Measurements from ENCODE around the gene KPNA4.
"Not testable (repeated sequence)": the region's sequence is repeated elsewhere in the genome, so short reads cannot be mapped to it uniquely, and the experiment has no call there.

The KPNA4 gene

DNA sequence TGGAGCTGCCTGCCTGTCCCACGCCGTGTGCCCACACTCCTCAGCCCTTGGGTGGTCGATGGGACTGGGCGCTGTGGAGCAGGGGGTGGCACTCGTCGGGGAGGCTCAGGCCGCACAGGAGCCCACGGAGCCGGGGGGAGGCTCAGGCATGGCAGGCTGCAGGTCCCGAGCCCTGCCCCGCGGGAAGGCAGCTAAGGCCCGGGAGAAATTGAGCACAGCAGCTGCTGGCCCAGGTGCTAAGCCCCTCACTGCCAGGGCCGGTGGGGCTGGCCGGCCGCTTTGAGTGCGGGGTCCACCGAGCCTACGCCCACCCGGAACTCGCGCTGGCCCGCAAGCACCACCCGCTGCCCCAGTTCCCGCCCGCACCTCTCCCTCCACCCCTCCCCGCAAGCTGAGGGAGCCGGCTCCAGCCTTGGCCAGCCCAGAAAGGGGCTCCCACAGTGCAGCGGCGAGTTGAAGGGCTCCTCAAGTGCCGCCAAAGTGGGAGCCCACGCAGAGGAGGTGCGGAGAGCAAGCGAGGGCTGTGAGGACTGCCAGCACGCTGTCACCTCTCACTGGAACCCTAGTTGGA is 8.7 kb upstream of the KPNA4 start:
- not testable (repeated sequence) for DNase-seq (ENCODE audit: low read depth)

DNA sequence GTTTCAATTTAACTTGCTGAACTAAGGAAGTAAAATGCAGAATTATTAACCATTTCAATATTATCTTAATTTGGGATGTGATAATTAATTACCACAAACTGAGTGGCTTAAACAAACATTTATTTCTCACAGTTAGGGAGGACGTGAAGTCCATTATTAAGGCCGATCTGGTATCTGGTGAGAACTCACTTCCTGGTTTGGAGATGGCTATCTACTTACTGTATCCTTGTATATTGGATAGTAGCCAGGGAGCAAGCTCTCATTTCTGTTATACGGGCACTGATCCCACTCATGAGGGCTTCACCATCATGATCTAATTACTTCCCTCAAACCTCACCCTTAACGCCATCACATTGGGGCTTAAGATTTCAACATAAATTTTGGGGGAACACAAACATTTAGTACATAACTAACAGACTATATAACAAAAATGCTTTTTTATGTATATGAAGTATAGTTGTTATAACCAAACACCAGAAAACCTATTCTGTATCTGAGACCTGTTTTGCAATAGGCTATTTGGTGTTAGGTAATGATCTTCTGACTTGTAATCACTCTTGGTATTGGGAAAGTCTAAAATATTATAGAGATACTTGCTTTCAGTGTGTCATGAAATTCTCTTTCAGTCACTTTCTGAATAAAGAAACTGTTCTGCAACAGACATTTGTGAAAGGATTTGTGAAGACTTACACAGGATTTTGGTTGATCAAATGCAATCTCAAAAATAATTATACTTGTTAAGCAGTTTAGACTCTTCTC is 4.7 kb upstream of the KPNA4 start:
- no peak for DNase-seq (ENCODE audit: low read depth)

DNA sequence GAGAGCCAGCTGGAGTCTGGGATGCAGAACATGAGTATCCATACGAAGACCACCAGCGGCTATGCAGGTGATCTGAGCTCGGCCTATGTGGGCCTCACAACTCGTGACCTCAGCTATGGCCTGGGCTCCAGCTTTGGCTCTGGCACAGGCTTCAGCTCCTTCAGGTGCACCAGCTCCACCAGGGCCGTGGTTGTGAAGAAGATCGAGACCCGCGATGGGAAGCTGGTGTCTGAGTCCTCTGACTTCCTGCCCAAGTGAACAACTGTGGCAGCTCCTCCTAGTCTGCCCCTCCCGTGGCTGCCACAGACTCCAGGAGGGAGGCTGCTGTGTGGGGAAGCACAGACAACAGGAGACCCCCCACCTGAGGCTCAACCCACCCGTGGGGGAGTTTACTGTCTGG is 3.6 kb upstream of the KPNA4 start:
- DNase-seq (ENCODE audit: low read depth) = no peak

DNA sequence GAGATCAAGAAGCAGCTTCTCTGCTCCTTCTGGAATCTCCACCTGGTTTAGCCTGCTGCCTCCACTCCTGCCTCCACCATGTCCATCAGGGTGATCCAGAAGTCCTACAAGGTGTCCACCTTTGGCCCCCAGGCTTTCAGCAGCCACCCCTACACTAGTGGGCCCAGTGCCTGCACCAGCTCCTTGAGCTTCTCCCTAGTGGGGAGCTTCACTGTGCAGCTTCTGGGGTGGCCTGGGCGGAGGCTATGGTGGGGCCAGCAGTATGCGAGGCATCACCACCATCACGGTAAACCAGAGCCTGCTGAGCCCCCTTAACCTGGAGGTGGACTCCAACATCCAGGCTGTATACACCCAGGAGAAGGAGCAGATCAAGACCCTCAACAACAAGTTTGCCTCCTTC is 2.4 kb upstream of the KPNA4 start:
- DNase-seq (ENCODE audit: low read depth) = no peak

DNA sequence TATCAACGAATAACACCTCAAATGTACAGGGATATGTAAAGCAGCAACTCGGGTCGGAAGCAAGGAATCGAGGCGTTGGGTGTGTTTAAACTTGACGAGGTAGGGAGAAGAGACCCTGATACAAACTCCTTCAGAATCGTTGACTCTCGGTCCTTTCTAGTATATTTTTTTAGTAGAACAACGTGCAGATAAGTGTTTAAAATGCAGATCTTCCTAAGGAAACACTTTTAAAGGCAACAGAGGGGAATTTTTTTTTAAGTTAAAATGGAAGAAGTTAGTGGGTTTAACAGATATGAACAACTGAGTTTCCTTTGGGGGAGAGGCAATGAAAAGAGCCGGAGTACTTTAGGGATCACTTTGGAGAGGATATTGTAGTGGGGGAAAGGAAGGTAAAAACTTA is 1.1 kb upstream of the KPNA4 start:
- no peak for DNase-seq (ENCODE audit: low read depth)

DNA sequence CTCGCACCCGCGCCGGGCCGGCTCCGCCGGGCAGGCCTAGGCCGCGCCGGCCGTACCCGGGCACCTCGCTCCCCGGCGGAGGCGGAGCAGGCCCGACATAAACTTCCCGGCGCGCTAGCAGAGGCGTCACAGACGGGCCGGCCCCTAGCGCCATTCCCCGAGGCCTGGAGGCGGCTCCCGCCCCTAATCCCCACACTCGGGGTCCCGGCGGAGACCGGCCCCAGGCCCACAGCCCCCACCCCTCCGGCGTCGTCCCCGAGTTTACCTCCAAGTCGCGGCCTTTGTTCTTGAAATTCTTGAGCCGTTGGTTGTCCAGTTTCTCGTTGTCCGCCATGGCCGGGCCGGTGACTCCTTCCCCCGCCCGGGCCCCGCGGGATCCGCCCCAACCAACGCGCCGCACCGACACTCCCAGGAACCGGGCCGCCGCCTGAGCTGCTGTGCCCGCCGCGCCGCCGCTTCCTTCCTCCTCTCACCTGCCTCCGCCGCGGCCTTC is 376 bp downstream of the KPNA4 start:
- DNase-seq (ENCODE audit: low read depth) = no peak

DNA sequence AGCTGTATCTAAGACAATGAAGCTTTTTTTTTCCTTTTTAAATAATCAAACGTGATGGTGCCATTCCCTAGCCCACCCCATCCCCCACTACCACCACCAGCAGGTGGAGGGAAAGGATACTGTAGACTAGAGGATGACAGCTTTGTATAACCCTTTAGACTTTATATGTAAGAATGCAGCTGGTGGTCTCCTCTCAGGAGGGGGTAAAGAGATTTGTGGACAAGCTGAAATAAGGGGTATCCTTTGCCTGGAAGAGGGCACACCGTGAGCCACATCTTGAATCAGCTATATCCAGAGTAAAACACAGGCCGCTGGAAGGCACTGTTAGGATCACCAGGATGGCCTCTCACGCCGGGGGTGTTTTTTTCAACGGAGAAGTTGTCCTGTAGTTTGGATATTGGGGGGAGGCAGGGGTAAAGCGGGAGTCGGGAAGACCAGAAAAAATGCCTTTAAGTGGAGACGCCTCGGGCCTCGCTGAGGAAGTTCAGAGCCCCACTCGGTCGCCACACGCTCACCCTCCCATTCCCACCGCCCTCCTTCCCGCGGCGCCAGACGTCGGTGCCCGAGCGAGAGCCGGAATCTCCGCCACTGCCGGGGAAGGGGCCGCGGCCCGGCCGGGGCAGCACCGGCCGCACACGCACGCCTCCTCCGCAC is 986 bp downstream of the KPNA4 start:
- no peak for DNase-seq (ENCODE audit: low read depth)

DNA sequence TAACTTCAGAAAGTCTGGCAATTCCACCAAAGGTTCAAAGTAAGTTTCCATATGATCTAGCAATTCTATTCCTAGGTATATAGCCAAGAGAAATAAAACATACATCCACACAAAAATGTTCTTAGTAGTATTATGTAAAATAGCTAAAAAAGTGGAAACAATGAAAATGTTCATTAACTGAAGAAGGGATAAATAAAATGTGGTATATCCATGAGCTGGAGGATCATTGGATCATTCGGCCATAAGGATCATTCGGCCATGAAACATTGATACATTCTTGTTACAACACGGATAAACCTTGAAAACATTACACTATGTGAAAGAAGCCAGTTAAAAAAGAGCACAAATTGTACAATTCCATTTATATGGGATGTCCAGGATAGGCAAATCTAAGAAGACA is 2.4 kb downstream of the KPNA4 start:
- no peak for DNase-seq (ENCODE audit: low read depth)

DNA sequence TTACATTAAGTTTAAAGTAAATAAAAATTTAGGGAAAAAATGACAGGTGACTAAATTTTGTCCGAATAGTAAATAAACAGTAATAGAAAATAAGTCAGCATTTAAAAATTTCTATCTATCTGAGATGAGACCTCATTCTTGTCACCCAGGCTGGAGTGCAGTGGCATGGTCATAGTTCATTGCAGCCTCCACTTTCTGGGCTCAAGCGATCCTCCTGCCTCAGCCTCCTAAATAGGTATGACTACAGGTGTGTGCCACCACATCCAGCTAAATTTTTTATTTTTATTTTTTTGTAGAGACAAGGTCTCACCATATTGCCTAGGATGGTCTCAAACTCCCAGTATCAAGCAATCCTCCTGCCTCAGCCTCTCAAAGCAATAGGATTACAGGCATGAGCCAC is 7.8 kb downstream of the KPNA4 start:
- no peak for DNase-seq (ENCODE audit: low read depth)

DNA sequence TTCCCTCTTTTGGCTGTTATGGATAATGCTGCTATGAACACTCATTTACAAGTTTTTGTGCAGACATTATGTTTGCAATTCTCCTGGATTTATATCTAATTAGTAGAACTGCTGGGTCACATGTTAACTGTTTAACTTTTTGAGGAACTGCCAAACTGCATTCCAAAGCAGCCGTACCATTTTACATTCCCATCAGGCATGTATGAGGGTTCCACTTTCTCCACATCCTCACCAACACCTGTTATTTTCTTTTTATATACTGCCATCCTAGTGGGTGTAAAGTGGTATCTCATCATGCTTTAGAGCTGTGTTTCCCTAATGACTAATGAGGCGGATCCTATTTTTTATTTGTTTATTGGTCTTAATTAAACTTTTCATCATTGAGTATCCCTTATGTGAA is 9.2 kb downstream of the KPNA4 start:
- no peak for DNase-seq (ENCODE audit: low read depth)

DNA sequence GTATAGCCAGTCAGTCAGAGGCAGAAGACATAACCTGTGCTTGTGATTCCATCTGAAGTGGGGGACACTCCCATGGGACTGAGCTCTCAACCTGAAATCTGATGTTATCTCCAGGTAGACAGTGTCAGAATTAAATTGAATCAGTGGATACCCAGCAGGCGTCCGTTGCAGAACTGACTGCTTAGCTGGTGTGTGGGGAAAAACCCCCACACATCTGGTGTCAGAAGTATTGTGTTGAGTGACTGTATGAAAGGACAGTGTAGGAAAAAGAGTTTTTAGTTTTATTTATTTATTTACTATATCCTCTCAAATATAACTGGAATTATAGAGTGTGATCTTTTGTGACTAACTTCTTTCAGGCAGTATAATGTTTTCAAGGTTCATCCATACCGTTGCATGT is 10.4 kb downstream of the KPNA4 start:
- no peak for DNase-seq (ENCODE audit: low read depth)

DNA sequence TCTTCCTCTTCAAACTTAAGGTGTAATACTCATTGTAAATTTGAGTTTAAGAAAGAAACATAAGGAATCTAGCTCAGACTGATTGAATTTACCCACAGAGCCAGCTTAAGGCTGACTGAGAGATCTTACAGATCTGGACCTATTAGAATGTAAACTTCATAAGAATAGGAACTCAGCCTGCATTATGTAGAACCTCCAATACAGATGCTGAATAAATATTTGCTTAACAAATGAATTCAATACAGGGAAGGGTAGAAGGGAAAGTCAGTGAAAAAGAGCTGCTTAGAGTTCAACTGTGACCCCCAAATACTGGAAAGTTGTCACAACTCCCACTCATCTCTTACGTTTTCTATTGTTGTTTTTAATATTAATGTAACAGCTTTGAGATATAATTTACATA is 11.5 kb downstream of the KPNA4 start:
- no peak for DNase-seq (ENCODE audit: low read depth)

DNA sequence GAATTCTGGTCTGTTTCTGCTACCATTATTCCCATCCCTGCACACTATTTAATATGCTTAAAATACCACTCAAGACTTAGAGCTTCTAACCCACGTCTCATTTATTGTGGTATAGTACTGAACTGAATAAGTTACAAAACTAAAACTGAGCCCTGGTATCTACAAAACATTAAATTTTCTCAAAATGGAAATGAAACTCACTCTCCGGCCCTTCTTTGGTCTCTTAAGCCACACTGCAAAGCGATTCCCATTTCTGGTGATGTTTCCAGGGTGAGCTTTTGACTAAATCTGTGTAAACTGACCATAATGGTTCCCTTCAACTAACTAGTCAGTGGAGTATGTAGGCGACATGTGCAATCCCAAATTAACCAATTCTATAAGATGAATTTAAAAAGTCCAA is 18.6 kb downstream of the KPNA4 start:
- DNase-seq (ENCODE audit: low read depth) = no peak

DNA sequence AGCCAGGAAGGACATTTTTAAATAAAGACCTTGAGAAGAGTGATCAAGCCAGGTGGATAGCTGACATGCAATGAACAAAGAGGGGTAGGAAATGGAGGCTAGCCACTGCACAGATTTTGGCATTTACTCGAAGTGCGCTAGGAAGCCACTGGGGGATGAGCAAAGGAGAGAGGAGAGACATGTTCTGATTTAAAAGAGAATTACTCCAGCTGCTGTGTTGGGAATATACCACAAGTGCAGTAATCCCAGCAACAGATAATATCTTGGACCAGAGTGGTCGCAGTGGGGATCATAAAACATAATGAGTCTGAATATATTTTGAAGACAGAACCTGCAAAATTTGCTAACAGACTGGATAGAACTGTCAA is 19.9 kb downstream of the KPNA4 start:
- no peak for DNase-seq (ENCODE audit: low read depth)

DNA sequence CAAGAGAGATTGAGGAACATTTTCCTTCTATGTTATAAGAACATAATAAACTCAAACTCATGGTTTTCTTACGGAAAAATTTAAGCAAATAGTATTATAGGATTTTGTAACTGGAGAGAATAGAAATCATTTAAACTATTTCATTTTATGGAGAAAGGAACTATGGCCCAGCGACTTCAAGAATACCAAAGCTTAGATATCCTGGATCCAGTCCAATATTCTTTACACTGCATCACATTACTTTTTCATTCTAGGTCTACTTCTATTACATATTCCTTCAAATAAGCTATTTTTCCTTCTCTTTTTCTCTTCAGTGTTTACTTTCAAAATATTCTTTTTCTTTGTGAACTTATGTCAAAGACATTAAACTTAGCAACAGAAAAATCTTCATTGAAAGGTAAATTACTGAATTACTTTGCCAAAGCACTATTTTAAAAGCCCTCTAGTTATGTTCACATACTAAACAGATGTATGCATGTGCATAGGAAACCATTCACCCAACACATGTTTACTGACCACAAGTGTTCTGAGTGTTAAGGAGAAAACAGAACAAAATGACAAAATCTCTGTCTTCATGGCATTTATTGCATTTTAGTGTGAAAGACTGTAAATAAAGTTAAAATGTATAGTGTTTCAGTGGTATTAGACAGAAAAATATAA is 20.4 kb downstream of the KPNA4 start:
- DNase-seq (ENCODE audit: low read depth) = no peak

DNA sequence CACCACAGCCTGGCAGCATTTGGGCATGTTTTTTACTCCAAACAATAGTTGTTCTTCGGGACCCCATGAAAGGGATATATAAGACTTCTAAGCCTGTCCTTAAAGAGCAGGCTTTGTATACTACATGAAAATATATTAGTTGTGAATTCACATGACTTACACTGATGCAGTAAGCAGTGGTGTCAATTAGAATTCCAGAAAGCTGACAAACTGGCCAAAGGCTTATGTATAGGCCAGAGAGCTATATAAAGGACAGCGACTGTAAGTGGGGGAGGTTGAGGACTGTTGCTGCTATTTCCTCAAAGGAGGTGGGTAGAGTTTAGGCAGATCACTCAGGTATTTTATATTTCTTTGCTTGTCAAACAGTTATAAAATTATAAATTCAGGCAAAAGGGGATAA is 24.8 kb downstream of the KPNA4 start:
- DNase-seq (ENCODE audit: low read depth) = no peak

DNA sequence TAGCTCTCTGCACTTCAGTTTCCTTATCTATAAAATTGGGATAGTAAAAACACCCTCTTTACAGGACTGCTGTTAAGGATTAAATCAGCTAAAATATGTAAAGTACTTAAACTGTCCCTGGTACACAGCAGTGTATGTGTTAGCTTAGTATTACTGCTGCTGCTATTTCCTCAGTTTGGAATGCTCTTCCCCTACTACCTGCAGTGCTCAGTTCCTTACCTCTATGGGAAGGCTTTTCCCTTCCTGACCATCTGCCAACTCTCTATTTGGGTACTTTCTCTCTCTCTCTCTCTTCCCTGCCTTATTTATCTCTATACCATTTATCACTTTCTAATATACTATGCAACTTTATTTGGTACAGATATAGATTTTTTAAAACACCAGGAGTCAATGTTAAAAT is 26.5 kb downstream of the KPNA4 start:
- DNase-seq (ENCODE audit: low read depth) = no peak

DNA sequence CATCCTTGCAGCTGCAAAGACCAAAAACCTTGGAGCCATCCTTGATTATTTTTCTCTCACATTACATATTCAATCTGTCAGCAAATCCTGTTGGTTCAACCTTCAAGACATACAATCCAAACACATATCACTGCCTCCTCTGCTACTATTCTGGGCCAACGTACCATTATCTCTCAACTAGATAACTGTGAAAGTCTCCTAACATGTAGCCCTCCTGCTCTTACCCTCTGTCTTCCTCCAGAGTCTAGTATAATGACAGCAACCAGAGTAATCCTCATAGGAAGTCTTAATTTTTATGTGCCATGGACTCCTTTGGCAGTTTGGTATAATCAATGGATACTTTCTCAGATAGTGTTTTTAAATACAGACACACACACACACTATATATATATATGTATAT is 27.6 kb downstream of the KPNA4 start:
- DNase-seq (ENCODE audit: low read depth) = no peak

DNA sequence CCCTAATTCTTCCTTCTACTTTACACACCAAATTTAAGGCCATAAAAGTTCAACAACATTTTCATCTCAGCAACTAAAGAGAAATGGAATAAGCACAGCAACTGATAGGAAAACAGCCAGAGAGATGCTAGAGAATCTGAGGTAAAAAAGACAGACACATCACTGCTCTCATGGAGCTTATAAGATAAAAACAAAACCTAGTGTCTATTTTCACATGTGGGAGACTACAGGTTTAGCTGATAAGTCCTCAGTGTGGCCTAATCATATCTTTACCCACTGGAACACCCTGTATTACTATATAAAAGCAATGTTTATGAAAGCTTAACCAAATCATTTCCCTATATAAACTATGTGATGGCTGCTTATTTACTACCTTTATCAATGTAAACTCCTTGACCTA is 33.0 kb downstream of the KPNA4 start:
- DNase-seq (ENCODE audit: low read depth) = no peak

DNA sequence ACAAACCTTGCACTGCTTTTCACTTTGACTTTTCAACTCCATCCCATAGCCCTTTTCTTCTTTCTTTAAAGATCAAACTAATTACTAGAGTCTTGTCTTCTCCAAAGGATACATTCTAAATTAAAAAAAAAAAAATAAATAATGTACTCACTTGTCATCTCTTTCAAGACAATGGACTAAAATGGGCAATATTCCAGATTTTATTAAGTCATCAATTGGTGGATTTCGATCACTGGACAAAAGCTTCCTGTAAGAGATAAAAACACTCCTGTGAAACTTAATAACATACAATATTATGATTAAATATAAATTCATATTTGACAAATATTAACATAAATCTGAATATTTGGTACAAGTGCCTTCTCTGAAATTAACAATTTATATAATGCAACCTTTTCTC is 34.1 kb downstream of the KPNA4 start:
- no peak for DNase-seq (ENCODE audit: low read depth)

DNA sequence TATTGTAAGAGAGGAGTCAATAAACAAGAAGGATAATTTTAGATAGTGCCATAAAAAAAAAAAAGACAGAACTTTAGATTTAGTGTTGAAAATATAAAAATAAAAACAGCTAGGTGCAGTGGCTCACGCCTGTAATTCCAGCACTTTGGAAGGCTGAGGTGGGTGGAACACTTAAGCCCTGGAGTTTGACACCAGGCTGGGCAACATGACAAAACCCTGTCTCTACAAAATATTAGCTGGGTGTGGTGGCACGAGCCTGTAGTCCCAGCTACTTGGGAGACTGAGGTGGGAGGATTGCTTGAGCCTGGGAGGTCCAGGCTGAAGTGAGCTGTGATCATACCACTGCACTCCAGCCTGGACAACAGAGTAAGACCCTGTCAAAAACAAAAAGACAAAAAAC is 49.0 kb downstream of the KPNA4 start:
- not testable (repeated sequence) for DNase-seq (ENCODE audit: low read depth)

DNA sequence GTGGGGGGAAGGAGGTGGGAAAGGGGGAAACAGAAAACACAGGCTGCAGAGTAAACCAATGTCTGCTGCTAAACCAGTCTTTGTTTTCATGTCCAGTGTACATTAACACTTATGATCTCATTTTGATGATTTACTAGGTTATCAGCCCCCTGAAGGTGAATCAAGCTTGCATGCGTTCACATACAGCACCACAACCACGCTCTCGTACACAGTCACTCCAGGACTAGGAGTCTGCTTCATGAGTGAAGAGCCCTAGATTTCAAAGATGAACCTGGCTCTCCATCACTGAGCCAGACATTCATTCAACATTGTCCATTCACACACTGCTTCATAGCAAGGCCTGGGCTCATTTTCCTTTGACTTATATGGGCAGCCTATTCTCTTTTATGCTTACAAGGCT is 64.0 kb downstream of the KPNA4 start:
- DNase-seq (ENCODE audit: low read depth) = no peak

DNA sequence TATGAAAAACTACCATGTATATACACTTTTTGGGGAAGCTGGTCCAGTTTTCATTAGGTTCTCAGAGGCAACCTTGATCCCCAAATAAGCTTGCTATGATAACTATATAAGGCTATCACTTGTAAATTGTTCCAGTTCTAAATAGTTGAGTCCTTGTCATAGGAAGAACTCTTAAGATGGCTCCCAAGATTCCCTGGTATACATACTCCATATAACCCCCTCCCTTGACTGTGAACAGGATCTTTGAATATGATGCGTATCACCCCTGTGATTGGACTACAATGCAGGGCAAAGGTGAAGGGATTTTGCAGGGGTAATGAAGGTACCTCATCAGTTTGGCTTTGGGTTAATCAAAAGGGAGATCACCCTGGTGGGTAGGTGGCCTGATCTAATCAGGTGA is 67.2 kb downstream of the KPNA4 start:
- DNase-seq (ENCODE audit: low read depth) = no peak
